SK-N-SH treated with all-trans-retinoic acid at 6 μM for 48 hours (cell line): ENCODE measurements around the gene EXD2.

Experiments used
- ATAC-seq: fragments of 200-7000 bp; cut with Tn5 transposase; 3 replicates; pipeline ENCODE4 v1.9.1; 2020; ENCODE audit warnings: mild to moderate bottlenecking, moderate library complexity
- BACH2 ChIP-seq: fragments of 250-450 bp; sonication (Bioruptor Pico); IDR thresholded peaks from 2 replicates; pipeline ENCODE4 v1.9.0; 2021; ENCODE audit warnings: mild to moderate bottlenecking, borderline replicate concordance
- CREB5 ChIP-seq: fragments of 250-450 bp; sonication (Bioruptor Pico); IDR thresholded peaks from 2 replicates; pipeline ENCODE4 v1.5.1; 2020; ENCODE audit warnings: low read depth, mild to moderate bottlenecking, moderate library complexity
- CSDC2 ChIP-seq: fragments of 250-450 bp; sonication (Bioruptor Pico); IDR thresholded peaks from 2 replicates; pipeline ENCODE4 v1.5.0; 2020; ENCODE audit warnings: mild to moderate bottlenecking, moderate library complexity
- ESRRG ChIP-seq: fragments of 250-450 bp; sonication (Bioruptor Pico); IDR thresholded peaks from 2 replicates; pipeline ENCODE4 v1.6.1; 2021; ENCODE audit warnings: mild to moderate bottlenecking
- GLIS3 ChIP-seq: fragments of 250-450 bp; sonication (Bioruptor Pico); IDR thresholded peaks from 2 replicates; pipeline ENCODE4 v1.5.0; 2020; ENCODE audit warnings: mild to moderate bottlenecking, moderate library complexity
- ISL1 ChIP-seq: fragments of 250-450 bp; sonication (Bioruptor Pico); IDR thresholded peaks from 2 replicates; pipeline ENCODE4 v2.1.2; 2022; ENCODE audit warnings: mild to moderate bottlenecking, moderate library complexity
- OSR1 ChIP-seq: fragments of 250-450 bp; sonication (Bioruptor Pico); IDR thresholded peaks from 2 replicates; pipeline ENCODE4 v1.8.0; 2022; ENCODE audit warnings: moderate library complexity, mild to moderate bottlenecking, inconsistent platforms
- POU6F1 ChIP-seq: fragments of 250-450 bp; sonication (Bioruptor Pico); IDR thresholded peaks from 2 replicates; pipeline ENCODE4 v1.8.0; 2021; ENCODE audit warnings: low read depth, mild to moderate bottlenecking, moderate library complexity, borderline replicate concordance
- PPARA ChIP-seq: fragments of 250-450 bp; sonication (Bioruptor Pico); IDR thresholded peaks from 2 replicates; pipeline ENCODE4 v1.5.0; 2020; ENCODE audit warnings: mild to moderate bottlenecking, borderline replicate concordance
- RARB ChIP-seq: fragments of 250-450 bp; sonication (Bioruptor Pico); IDR thresholded peaks from 2 replicates; pipeline ENCODE4 v1.8.0; 2021; ENCODE audit warnings: mild to moderate bottlenecking, moderate library complexity
- SNAI2 ChIP-seq: fragments of 250-450 bp; sonication (Bioruptor Pico); IDR thresholded peaks from 2 replicates; pipeline ENCODE4 v1.5.0; 2020; ENCODE audit warnings: mild to moderate bottlenecking, moderate library complexity
- TCF4 ChIP-seq: fragments of 250-450 bp; sonication (Bioruptor Pico); IDR thresholded peaks from 2 replicates; pipeline ENCODE4 v1.8.0; 2021; ENCODE audit warnings: mild to moderate bottlenecking, moderate library complexity, borderline replicate concordance
- TOX ChIP-seq: fragments of 250-450 bp; sonication (Bioruptor Pico); IDR thresholded peaks from 2 replicates; pipeline ENCODE4 v1.8.0; 2021; ENCODE audit warnings: mild to moderate bottlenecking, moderate library complexity, borderline replicate concordance
- TSHZ2 ChIP-seq: fragments of 250-450 bp; sonication (Bioruptor Pico); IDR thresholded peaks from 2 replicates; pipeline ENCODE4 v1.5.0; 2020; ENCODE audit warnings: mild to moderate bottlenecking, moderate library complexity
- ZC3H10 ChIP-seq: fragments of 250-450 bp; sonication (Bioruptor Pico); IDR thresholded peaks from 2 replicates; pipeline ENCODE4 v1.5.1; 2021; ENCODE audit warnings: mild to moderate bottlenecking, moderate library complexity
- ZFP3 ChIP-seq: fragments of 250-450 bp; sonication (Bioruptor Pico); IDR thresholded peaks from 2 replicates; pipeline ENCODE4 v1.5.0; 2020; ENCODE audit warnings: mild to moderate bottlenecking, moderate library complexity
- ZNF565 ChIP-seq: fragments of 450-650 bp; formaldehyde crosslinking; conservative IDR thresholded peaks from 2 replicates; pipeline ENCODE4 v1.5.0; 2020; ENCODE audit warnings: low read depth, mild to moderate bottlenecking, moderate library complexity
- ZNF70 ChIP-seq: fragments of 450-650 bp; formaldehyde crosslinking; IDR thresholded peaks from 2 replicates; pipeline ENCODE4 v1.5.0; 2020; ENCODE audit warnings: mild to moderate bottlenecking, moderate library complexity
- ZNF8 ChIP-seq: fragments of 450-650 bp; formaldehyde crosslinking; IDR thresholded peaks from 2 replicates; pipeline ENCODE4 v1.5.0; 2020; ENCODE audit warnings: mild to moderate bottlenecking, moderate library complexity
- TF ChIP-seq, protein P1 (sequence below): fragments of 250-450 bp; sonication (Bioruptor Pico); IDR thresholded peaks from 2 replicates; pipeline ENCODE4 v1.8.0; 2020; ENCODE audit warnings: mild to moderate bottlenecking, moderate library complexity, borderline replicate concordance
- TF ChIP-seq, protein P2 (sequence below): fragments of 250-450 bp; sonication (Bioruptor Pico); IDR thresholded peaks from 2 replicates; pipeline ENCODE4 v1.5.1; 2021; ENCODE audit warnings: mild to moderate bottlenecking, moderate library complexity

Gene EXD2

DNA sequence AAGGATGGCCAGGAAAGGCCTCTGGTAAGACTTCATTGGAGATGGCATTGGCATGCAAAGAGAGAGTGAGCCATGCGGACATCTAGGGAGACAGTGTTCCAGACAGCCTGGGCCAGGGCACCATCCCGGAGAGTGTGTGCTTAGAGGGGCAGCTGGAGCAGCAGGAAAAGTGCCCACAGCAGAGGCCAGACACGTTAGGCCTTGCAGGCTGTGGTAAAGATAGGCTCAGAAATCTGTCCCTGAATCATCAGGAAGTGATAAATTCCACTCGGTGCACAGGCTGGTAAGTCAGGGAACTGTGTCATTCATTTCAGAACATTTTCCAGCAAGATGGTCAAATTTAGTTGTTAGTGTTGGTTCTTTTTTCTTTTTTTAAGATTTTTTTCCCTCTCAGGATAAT is 77.5 kb downstream of the EXD2 start (continued):
- TF ChIP-seq PPARA (CRISPR knock-in tag) = no peak
- TF ChIP-seq POU6F1 = no peak
- TF ChIP-seq ISL1 (CRISPR knock-in tag) = no peak
- no peak for TF ChIP-seq CSDC2 (CRISPR knock-in tag)
- TF ChIP-seq SNAI2 (CRISPR knock-in tag) = no peak

DNA sequence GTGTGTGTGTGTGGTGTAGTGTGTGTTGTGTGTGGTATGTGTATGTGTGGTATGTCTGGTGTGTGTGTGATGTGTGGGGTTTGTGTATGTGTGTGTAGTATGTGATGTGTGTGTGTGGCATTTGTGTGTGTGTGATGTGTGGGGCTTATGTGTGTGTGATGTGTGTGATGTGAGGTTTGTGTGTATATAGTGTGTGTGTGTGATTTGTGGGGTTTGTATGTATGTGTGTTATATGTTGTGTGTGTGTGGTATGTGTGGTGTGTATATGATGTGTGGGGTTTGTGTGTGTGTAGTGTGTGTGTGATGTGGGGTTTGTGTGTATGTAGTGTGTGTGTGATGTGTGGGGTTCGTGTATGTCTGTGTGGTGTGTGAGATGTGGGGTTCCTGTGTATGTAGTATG is 78.1 kb downstream of the EXD2 start:
- no peak for TF ChIP-seq TSHZ2 (CRISPR knock-in tag)
- no peak for TF ChIP-seq CREB5
- no peak for TF ChIP-seq ZNF8 (CRISPR knock-in tag)
- no peak for TF ChIP-seq TCF4 (CRISPR knock-in tag)
- TF ChIP-seq, protein P1, sequence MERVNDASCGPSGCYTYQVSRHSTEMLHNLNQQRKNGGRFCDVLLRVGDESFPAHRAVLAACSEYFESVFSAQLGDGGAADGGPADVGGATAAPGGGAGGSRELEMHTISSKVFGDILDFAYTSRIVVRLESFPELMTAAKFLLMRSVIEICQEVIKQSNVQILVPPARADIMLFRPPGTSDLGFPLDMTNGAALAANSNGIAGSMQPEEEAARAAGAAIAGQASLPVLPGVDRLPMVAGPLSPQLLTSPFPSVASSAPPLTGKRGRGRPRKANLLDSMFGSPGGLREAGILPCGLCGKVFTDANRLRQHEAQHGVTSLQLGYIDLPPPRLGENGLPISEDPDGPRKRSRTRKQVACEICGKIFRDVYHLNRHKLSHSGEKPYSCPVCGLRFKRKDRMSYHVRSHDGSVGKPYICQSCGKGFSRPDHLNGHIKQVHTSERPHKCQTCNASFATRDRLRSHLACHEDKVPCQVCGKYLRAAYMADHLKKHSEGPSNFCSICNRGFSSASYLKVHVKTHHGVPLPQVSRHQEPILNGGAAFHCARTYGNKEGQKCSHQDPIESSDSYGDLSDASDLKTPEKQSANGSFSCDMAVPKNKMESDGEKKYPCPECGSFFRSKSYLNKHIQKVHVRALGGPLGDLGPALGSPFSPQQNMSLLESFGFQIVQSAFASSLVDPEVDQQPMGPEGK (CRISPR knock-in tag) = no peak
- TF ChIP-seq, protein P2, sequence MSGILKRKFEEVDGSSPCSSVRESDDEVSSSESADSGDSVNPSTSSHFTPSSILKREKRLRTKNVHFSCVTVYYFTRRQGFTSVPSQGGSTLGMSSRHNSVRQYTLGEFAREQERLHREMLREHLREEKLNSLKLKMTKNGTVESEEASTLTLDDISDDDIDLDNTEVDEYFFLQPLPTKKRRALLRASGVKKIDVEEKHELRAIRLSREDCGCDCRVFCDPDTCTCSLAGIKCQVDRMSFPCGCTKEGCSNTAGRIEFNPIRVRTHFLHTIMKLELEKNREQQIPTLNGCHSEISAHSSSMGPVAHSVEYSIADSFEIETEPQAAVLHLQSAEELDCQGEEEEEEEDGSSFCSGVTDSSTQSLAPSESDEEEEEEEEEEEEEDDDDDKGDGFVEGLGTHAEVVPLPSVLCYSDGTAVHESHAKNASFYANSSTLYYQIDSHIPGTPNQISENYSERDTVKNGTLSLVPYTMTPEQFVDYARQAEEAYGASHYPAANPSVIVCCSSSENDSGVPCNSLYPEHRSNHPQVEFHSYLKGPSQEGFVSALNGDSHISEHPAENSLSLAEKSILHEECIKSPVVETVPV (CRISPR knock-in tag) = no peak
- TF ChIP-seq ZFP3 = no peak
- no peak for TF ChIP-seq OSR1 (CRISPR knock-in tag)
- no peak for TF ChIP-seq ZC3H10
- no peak for TF ChIP-seq BACH2
- no peak for TF ChIP-seq GLIS3 (CRISPR knock-in tag)
- TF ChIP-seq ESRRG (CRISPR knock-in tag) = no peak
- TF ChIP-seq TOX (CRISPR knock-in tag) = no peak
- no peak for TF ChIP-seq ZNF70 (CRISPR knock-in tag)
- no peak for TF ChIP-seq ZNF565 (CRISPR knock-in tag)
- no peak for ATAC-seq

- no peak for ATAC-seq
- TF ChIP-seq TOX (CRISPR knock-in tag) (no peak), POU6F1 (no peak), ZC3H10 (no peak), SNAI2 (CRISPR knock-in tag) (no peak), BACH2 (no peak), ZNF8 (CRISPR knock-in tag) (no peak), CREB5 (no peak), ZFP3 (no peak), RARB (CRISPR knock-in tag) (no peak), PPARA (CRISPR knock-in tag) (no peak), GLIS3 (CRISPR knock-in tag) (no peak), ESRRG (CRISPR knock-in tag) (no peak)
- TF ChIP-seq, protein P2 (CRISPR knock-in tag) = no peak
These were observed 78.8 kb downstream of the EXD2 start for GRCh38 chr14:69270097-69270496.
